K562 (cell line): Measurements from ENCODE around the gene IGLL1.

ENCODE experiments used
- BACH1 ChIP-seq: fragments of 200-800 bp; sonication (Bioruptor generic); IDR thresholded peaks from 2 replicates; pipeline ENCODE4 v1.6.1; 2016; ENCODE audit warnings: missing genetic modification characterization, missing compliant biosample characterization
- CBX5 ChIP-seq: IDR thresholded peaks from 2 replicates; pipeline ENCODE4 v1.6.1; 2014; ENCODE audit warnings: low read depth, borderline replicate concordance
- FOXA1 ChIP-seq: fragments of 450-650 bp; IDR thresholded peaks from 2 replicates; pipeline ENCODE4 v1.6.1; 2016; ENCODE audit warnings: mild to moderate bottlenecking, borderline replicate concordance
- NFYB ChIP-seq: IDR thresholded peaks from 2 replicates; pipeline ENCODE4 v1.6.1; 2011; ENCODE audit warnings: mild to moderate bottlenecking, moderate library complexity; ENCODE audit not compliant: insufficient read length; ENCODE audit errors: extremely low read depth
- SP2 ChIP-seq: IDR thresholded peaks from 2 replicates; pipeline ENCODE4 v1.6.1; 2011; ENCODE audit warnings: mild to moderate bottlenecking, low read depth, low read length, moderate library complexity; ENCODE audit not compliant: poor library complexity, severe bottlenecking; ENCODE audit errors: extremely low read depth
- ZNF121 ChIP-seq: sonication (generic); formaldehyde crosslinking; conservative IDR thresholded peaks from 2 replicates; pipeline ENCODE4 v1.8.0; 2022; ENCODE audit warnings: missing genetic modification reagents
- ZSCAN29 ChIP-seq: fragments of 450-650 bp; IDR thresholded peaks from 2 replicates; pipeline ENCODE4 v1.6.1; 2017
- TF ChIP-seq, protein P1 (sequence below), 3 experiments: IDR thresholded peaks in 2 of 3; conservative IDR thresholded peaks in 1 of 3; 2 replicates each; pipeline ENCODE4 v1.5.1; 2011 to 2012; ENCODE audit warnings: low read length in 3 of 3, mild to moderate bottlenecking in 3 of 3, control low read depth in 2 of 3, improper control_type of control experiment in 1 of 3, inconsistent platforms in 1 of 3, low read depth in 1 of 3, mixed read lengths in 1 of 3, moderate library complexity in 1 of 3; ENCODE audit not compliant: insufficient read depth in 2 of 3
- TF ChIP-seq, protein P2 (sequence below): fragments of 250-450 bp; sonication (Bioruptor Pico); IDR thresholded peaks from 2 replicates; pipeline ENCODE4 v1.8.0; 2021; ENCODE audit warnings: moderate library complexity, mild to moderate bottlenecking, inconsistent platforms

- no peak for TF ChIP-seq NFYB
- no peak for TF ChIP-seq CBX5
- TF ChIP-seq BACH1 (tag): no peak
- TF ChIP-seq, protein P1, sequence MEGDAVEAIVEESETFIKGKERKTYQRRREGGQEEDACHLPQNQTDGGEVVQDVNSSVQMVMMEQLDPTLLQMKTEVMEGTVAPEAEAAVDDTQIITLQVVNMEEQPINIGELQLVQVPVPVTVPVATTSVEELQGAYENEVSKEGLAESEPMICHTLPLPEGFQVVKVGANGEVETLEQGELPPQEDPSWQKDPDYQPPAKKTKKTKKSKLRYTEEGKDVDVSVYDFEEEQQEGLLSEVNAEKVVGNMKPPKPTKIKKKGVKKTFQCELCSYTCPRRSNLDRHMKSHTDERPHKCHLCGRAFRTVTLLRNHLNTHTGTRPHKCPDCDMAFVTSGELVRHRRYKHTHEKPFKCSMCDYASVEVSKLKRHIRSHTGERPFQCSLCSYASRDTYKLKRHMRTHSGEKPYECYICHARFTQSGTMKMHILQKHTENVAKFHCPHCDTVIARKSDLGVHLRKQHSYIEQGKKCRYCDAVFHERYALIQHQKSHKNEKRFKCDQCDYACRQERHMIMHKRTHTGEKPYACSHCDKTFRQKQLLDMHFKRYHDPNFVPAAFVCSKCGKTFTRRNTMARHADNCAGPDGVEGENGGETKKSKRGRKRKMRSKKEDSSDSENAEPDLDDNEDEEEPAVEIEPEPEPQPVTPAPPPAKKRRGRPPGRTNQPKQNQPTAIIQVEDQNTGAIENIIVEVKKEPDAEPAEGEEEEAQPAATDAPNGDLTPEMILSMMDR (IDR thresholded peaks at IDR 0.05 in 2 of 3, conservative IDR thresholded peaks at IDR 0.05 in 1 of 3; ENCODE audit: insufficient read depth in 2 of 3, low read depth in 1 of 3, low read length in 3 of 3): no peak
- no peak for TF ChIP-seq SP2
- TF ChIP-seq ZNF121 (CRISPR knock-in tag): no peak
- TF ChIP-seq, protein P2, sequence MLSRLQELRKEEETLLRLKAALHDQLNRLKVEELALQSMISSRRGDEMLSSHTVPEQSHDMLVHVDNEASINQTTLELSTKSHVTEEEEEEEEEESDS: no peak
- no peak for TF ChIP-seq FOXA1
- no peak for TF ChIP-seq ZSCAN29
Observed at GRCh38 chr22:23579870-23580575, at the start of gene IGLL1.
